Activated CD8-positive, alpha-beta memory T cell treated with anti-CD3 and anti-CD28 coated beads for 4 hours (primary cell): ENCODE data around the gene CXCL1.

ENCODE experiments used
- DNase-seq, 2 donors: peaks; one replicate each; pipeline ENCODE4 v3.0.0-alpha.2; 2020; ENCODE audit warnings: low read depth in 2 of 2

The CXCL1 gene

GRCh38 chr4:73851293-73851692 is 17.9 kb upstream of the CXCL1 start:
- DNase-seq = no peak

- no peak for DNase-seq
These were observed 16.4 kb upstream of the CXCL1 start for GRCh38 chr4:73852771-73853170.

GRCh38 chr4:73853246-73853704 is 15.9 kb upstream of the CXCL1 start, which contains the start of gene PF4V1:
Gene PF4V1, plus strand, starts transcription at chr4:73853296. Its CDS starts 67 bp downstream, at chr4:73853363.
- no peak for DNase-seq

GRCh38 chr4:73853718-73854473 is 15.3 kb upstream of the CXCL1 start:
- DNase-seq = no peak

GRCh38 chr4:73855406-73855805 is 13.8 kb upstream of the CXCL1 start:
- DNase-seq = no peak

- no peak for DNase-seq
These were observed 12.7 kb upstream of the CXCL1 start for GRCh38 chr4:73856518-73856917.

GRCh38 chr4:73859614-73860088 is 9.5 kb upstream of the CXCL1 start:
- DNase-seq = no peak

GRCh38 chr4:73860181-73860580 is 9.0 kb upstream of the CXCL1 start:
- DNase-seq = no peak

- no peak for DNase-seq
These were observed 8.3 kb upstream of the CXCL1 start for GRCh38 chr4:73860917-73861316.

- no peak for DNase-seq
These were observed 6.9 kb upstream of the CXCL1 start for GRCh38 chr4:73862322-73862721.

- DNase-seq = no peak
These were observed 4.8 kb upstream of the CXCL1 start for GRCh38 chr4:73864365-73864764.

- no peak for DNase-seq
These were observed 4.2 kb upstream of the CXCL1 start for GRCh38 chr4:73864961-73865360.

GRCh38 chr4:73865431-73866096 is 3.6 kb upstream of the CXCL1 start:
- no peak for DNase-seq

GRCh38 chr4:73866246-73866645 is 2.9 kb upstream of the CXCL1 start:
- no peak for DNase-seq

- no peak for DNase-seq
These were observed 1.4 kb upstream of the CXCL1 start for GRCh38 chr4:73867783-73868182.

GRCh38 chr4:73868206-73869129 is 725 bp upstream of the CXCL1 start:
- DNase-seq = no peak

GRCh38 chr4:73870260-73870659 is 1.1 kb downstream of the CXCL1 start:
- DNase-seq = no peak

GRCh38 chr4:73870768-73871167 is 1.6 kb downstream of the CXCL1 start:
- no peak for DNase-seq

GRCh38 chr4:73871511-73872310 is 2.5 kb downstream of the CXCL1 start:
- DNase-seq = no peak

GRCh38 chr4:73872316-73873108 is 3.3 kb downstream of the CXCL1 start:
- DNase-seq = no peak
